Activated naive CD8-positive, alpha-beta T cell treated with anti-CD3 and anti-CD28 coated beads, Interleukin-2, amount 50 U/mL, for 16 hours (primary cell): ENCODE measurements around the gene NPIPB12.
"Not testable (repeated sequence)": the region's sequence is repeated elsewhere in the genome, so short reads cannot be mapped to it uniquely, and the experiment has no call there.

Source experiments
- DNase-seq: peaks from one replicate; pipeline ENCODE4 v3.0.0-alpha.2; 2020; ENCODE audit warnings: low read depth, low spot score

NPIPB12 gene

GRCh38 chr16:29506308-29506707, at the start of gene NPIPB12:
Gene NPIPB12, minus strand, starts transcription at chr16:29506408.
- not testable (repeated sequence) for DNase-seq

- not testable (repeated sequence) for DNase-seq
Observed at GRCh38 chr16:29521520-29521919, 15.3 kb upstream of the NPIPB12 start.

- DNase-seq, result not testable (repeated sequence)
Observed at GRCh38 chr16:29482276-29482675, 23.9 kb downstream of the NPIPB12 start.

- not testable (repeated sequence) for DNase-seq
Observed at GRCh38 chr16:29472065-29472464, 34.1 kb downstream of the NPIPB12 start.

GRCh38 chr16:29469660-29470059, 36.5 kb downstream of the NPIPB12 start:
- not testable (repeated sequence) for DNase-seq

- DNase-seq, result not testable (repeated sequence)
Observed at GRCh38 chr16:29467654-29468366, 38.4 kb downstream of the NPIPB12 start.

- DNase-seq, result not testable (repeated sequence)
Observed at GRCh38 chr16:29466904-29467303, 39.3 kb downstream of the NPIPB12 start.

GRCh38 chr16:29465985-29466824, 40.0 kb downstream of the NPIPB12 start:
- not testable (repeated sequence) for DNase-seq

GRCh38 chr16:29460647-29461030, 45.6 kb downstream of the NPIPB12 start:
- DNase-seq, result not testable (repeated sequence)

GRCh38 chr16:29459706-29460646, 46.2 kb downstream of the NPIPB12 start, which contains the start of gene SULT1A4:
Gene SULT1A4, plus strand, starts transcription at chr16:29459913. Its CDS starts 1,473 bp downstream, at chr16:29461386.
- not testable (repeated sequence) for DNase-seq

GRCh38 chr16:29457660-29458059, 48.5 kb downstream of the NPIPB12 start:
- DNase-seq, result not testable (repeated sequence)

- DNase-seq, result not testable (repeated sequence)
Observed at GRCh38 chr16:29454828-29455227, 51.4 kb downstream of the NPIPB12 start.

GRCh38 chr16:29454269-29454668, 51.9 kb downstream of the NPIPB12 start, which contains the start of the genes BOLA2 and SLX1B:
Gene BOLA2, minus strand, starts transcription at chr16:29454351. Its CDS starts 98 bp downstream, at chr16:29454253.
Gene SLX1B, plus strand, starts transcription at chr16:29454533.
- DNase-seq, result not testable (repeated sequence)

- not testable (repeated sequence) for DNase-seq
Observed at GRCh38 chr16:29453754-29454153, 52.5 kb downstream of the NPIPB12 start.
